ENCODE results near the gene RAB1A. TPM values are rescaled to one million over a fixed set of nuclear protein-coding genes. Genes with fewer than 3 reads are reported as not detected.
A peak's percentile ranks its signal among the peaks of the same experiment; 100 is the strongest.

The RAB1A gene
- total and polyA plus RNA-seq, 2 experiments from 2014 or later = 47.1 to 233 TPM

- no peak for DNase-seq (ENCODE audit: low read depth in 1 of 2, low spot score in 1 of 2)
- no peaks in the 10 kb centered on the region for H3K9me3 ChIP-seq (ENCODE audit: low read depth)
- TF ChIP-seq, protein P1, sequence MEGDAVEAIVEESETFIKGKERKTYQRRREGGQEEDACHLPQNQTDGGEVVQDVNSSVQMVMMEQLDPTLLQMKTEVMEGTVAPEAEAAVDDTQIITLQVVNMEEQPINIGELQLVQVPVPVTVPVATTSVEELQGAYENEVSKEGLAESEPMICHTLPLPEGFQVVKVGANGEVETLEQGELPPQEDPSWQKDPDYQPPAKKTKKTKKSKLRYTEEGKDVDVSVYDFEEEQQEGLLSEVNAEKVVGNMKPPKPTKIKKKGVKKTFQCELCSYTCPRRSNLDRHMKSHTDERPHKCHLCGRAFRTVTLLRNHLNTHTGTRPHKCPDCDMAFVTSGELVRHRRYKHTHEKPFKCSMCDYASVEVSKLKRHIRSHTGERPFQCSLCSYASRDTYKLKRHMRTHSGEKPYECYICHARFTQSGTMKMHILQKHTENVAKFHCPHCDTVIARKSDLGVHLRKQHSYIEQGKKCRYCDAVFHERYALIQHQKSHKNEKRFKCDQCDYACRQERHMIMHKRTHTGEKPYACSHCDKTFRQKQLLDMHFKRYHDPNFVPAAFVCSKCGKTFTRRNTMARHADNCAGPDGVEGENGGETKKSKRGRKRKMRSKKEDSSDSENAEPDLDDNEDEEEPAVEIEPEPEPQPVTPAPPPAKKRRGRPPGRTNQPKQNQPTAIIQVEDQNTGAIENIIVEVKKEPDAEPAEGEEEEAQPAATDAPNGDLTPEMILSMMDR (IDR thresholded peaks at IDR 0.05; ENCODE audit: low read depth, low read length) = no peak
- H3K4me1 ChIP-seq (ENCODE audit: low read depth) = no peaks in the 10 kb centered on the region
- H3K36me3 ChIP-seq = no peaks in the 10 kb centered on the region
- no peak overlapping the region for H3K27ac ChIP-seq
- H3K27me3 ChIP-seq = no peaks in the 10 kb centered on the region
- H3K4me3 ChIP-seq = no peak overlapping the region
Measured at GRCh38 chr2:65144571-65144970, 14.7 kb upstream of the RAB1A start.

DNA sequence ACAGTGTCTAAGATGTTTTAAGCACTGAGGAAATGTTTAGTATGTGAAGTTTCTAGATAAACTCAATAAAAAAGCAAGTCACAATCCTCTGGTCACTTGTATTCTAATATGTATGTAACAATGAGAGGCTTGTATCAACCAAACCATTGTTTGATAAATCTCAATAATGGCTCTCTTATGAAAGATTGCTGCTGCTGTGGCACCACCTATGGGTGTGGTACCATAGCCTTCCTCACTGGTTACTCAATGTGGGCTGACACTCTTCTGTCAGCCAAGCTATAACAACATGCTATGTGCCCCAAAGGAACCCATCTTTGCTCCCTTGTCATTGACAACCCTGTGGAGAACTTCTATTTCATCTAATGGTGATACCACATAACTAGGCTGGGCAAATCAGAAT, 12.6 kb upstream of the RAB1A start:
- Histone ChIP-seq H3K36me3 (no peaks in the 10 kb centered on the region), H3K4me3 (no peak overlapping the region), H3K27me3 (no peaks in the 10 kb centered on the region), H3K9me3 (ENCODE audit: low read depth) (no peaks in the 10 kb centered on the region), H3K4me1 (ENCODE audit: low read depth) (no peaks in the 10 kb centered on the region), H3K27ac (no peak overlapping the region)
- no peak for DNase-seq (ENCODE audit: low read depth in 1 of 2, low spot score in 1 of 2)
- TF ChIP-seq, protein P1 (IDR thresholded peaks at IDR 0.05; ENCODE audit: low read depth, low read length) = peak; percentile 5

DNA sequence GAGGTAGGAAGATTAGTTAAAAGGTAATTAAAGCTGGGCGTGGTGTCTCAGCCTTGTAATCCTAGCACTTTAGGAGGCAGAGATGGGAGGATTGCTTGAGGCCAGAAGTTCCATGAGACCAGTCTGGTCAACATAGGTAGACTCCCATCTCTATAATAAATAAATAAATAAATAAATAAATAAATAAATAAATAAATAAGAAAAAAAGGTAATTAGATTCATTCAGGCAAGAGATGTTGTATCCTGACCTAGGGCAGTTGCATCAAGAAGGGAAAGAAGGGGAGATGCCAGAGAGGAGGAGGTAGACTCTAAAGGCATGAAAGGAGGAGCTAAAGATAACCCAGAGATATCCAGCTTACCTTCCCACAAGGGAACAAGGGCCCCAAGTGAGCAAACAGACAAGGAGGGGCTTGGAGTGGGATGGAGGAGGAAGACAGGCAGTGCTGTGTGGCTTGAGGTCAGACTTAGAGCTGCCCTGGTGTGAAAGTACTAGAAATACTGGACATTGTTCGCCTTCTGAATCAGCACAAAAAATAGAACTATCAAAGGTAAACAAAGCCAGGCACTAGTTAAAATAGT, 7.4 kb upstream of the RAB1A start:
- DNase-seq (ENCODE audit: low read depth in 1 of 2, low spot score in 1 of 2) = no peak
- no peaks in the 10 kb centered on the region for H3K36me3 ChIP-seq
- TF ChIP-seq, protein P1 (IDR thresholded peaks at IDR 0.05; ENCODE audit: low read depth, low read length) = no peak
- no peaks in the 10 kb centered on the region for H3K4me1 ChIP-seq (ENCODE audit: low read depth)
- no peaks in the 10 kb centered on the region for H3K27me3 ChIP-seq
- H3K9me3 ChIP-seq (ENCODE audit: low read depth) = no peaks in the 10 kb centered on the region
- no peak overlapping the region for H3K4me3 ChIP-seq
- no peak overlapping the region for H3K27ac ChIP-seq

DNA sequence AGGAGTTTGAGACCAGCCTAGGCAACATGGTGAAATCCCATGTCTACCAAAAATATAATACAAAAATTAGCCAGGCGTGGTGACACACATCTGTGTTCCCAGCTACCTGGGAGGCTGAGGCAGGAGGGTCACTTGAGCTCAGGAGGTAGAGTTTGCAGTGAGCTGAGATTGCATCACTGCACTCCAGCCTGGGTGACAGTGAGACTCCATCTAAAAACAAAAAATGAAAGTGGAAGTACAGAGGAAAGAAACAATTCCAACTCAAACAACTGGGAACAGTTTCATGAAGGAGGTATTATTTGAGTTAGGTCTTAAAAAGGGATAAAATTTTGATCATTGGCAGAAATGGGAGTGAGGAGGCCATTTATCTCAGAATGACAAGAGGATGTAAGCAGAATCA, 6.3 kb upstream of the RAB1A start:
- Histone ChIP-seq H3K36me3 (no peaks in the 10 kb centered on the region), H3K27me3 (no peaks in the 10 kb centered on the region), H3K9me3 (ENCODE audit: low read depth) (no peaks in the 10 kb centered on the region), H3K27ac (no peak overlapping the region), H3K4me3 (no peak overlapping the region), H3K4me1 (ENCODE audit: low read depth) (no peaks in the 10 kb centered on the region)
- DNase-seq (ENCODE audit: low read depth in 1 of 2, low spot score in 1 of 2) = no peak
- TF ChIP-seq, protein P1 (IDR thresholded peaks at IDR 0.05; ENCODE audit: low read depth, low read length) = no peak

DNA sequence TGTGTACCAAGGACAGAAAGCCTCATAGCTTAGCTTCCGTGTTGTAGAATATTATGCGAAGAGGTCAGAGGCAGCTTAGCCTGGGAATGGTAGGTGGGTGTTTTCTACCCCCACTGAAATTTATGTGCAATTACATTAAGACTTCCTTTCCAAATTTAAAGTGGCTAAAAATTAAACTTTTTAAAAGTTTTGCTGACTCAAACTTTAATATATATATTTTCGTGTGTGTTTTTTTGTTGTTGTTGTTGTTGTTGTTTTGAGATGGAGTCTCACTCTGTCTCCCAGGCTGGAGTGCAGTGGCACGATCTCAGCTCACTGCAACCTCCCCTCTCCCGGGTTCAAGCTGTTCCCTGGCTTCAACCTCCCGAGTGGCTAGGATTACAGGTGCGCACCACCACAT, 4.3 kb upstream of the RAB1A start:
- no peak overlapping the region for H3K27ac ChIP-seq
- TF ChIP-seq, protein P1 (IDR thresholded peaks at IDR 0.05; ENCODE audit: low read depth, low read length) = no peak
- H3K9me3 ChIP-seq (ENCODE audit: low read depth) = no peaks in the 10 kb centered on the region
- no peaks in the 10 kb centered on the region for H3K4me1 ChIP-seq (ENCODE audit: low read depth)
- DNase-seq (ENCODE audit: low read depth in 1 of 2, low spot score in 1 of 2) = no peak
- H3K4me3 ChIP-seq = no peak overlapping the region
- H3K27me3 ChIP-seq = no peaks in the 10 kb centered on the region
- H3K36me3 ChIP-seq = no peaks in the 10 kb centered on the region

Data from cardiac muscle cell (in vitro differentiated cells and primary cell).